ENCODE data around the gene EVPL. TPM values are rescaled to one million over a fixed set of nuclear protein-coding genes. Genes with fewer than 3 reads are reported as not detected.

EVPL gene
- total RNA-seq, 2 experiments from 2014 or later: not detected

- POLR2A ChIA-PET: interaction anchor here (0.6 kb wide), 1 partner anchor 88 kb away, joined by 3 read pairs; no protein-coding TSS in a partner anchor
- CTCF ChIA-PET: interaction anchor here (0.8 to 11.7 kb wide), 15 partner anchors 9 to 146 kb away, joined by 3 to 169 read pairs (median 4); partner anchors contain the start of genes MRPL38 and WBP2
- Mint-ChIP-seq H3K27me3 (no peaks in the 10 kb centered on the region), H3K4me3 (no peak within 1 kb of the TSS), H3K27ac (no peak within 1 kb of the TSS), H3K9me3 (no peaks in the 10 kb centered on the region), H3K4me1 (peaks cover 22% of the 10 kb centered on the region), H3K36me3 (ENCODE audit: low read depth) (no peaks in the 10 kb centered on the region)
- no peak for DNase-seq
These were observed 26.2 kb downstream of the EVPL start, which contains the start of gene CDK3 for GRCh38 chr17:76000755-76001521. Gene CDK3, plus strand, starts transcription at chr17:76000855. Its CDS starts 571 bp downstream, at chr17:76001426.

GRCh38 chr17:76000016-76000754, 26.9 kb downstream of the EVPL start:
- CTCF ChIA-PET: interaction anchor here (0.8 to 11.7 kb wide), 17 partner anchors 8 to 235 kb away, joined by 3 to 169 read pairs (median 4); partner anchors contain the start of genes GALK1, MRPL38 and WBP2
- H3K9me3 Mint-ChIP-seq: no peaks in the 10 kb centered on the region
- H3K4me1 Mint-ChIP-seq: peaks cover 17% of the 10 kb centered on the region
- POLR2A ChIA-PET: interaction anchor here (0.6 to 1.4 kb wide), 2 partner anchors 88 to 95 kb away, joined by 3 to 7 read pairs; partner anchors contain the start of gene MRPL38
- no peaks in the 10 kb centered on the region for H3K27me3 Mint-ChIP-seq
- no peak overlapping the region for H3K27ac Mint-ChIP-seq
- no peaks in the 10 kb centered on the region for H3K36me3 Mint-ChIP-seq (ENCODE audit: low read depth)
- no peak overlapping the region for H3K4me3 Mint-ChIP-seq
- DNase-seq: peak; percentile 72

GRCh38 chr17:75998327-75998795, 28.7 kb downstream of the EVPL start:
- Mint-ChIP-seq H3K4me3 (no peak overlapping the region), H3K27ac (no peak overlapping the region), H3K27me3 (no peaks in the 10 kb centered on the region), H3K4me1 (peaks cover 17% of the 10 kb centered on the region), H3K36me3 (ENCODE audit: low read depth) (peaks cover 4% of the 10 kb centered on the region), H3K9me3 (no peaks in the 10 kb centered on the region)
- ChIA-PET POLR2A (interaction anchor here (0.6 kb wide), 1 partner anchor 1477 kb away, joined by 3 read pairs; no protein-coding TSS in a partner anchor), CTCF (interaction anchor here (0.7 to 11.7 kb wide), 4 partner anchors 16 to 119 kb away, joined by 3 to 169 read pairs (median 4); no protein-coding TSS in a partner anchor)
- no peak for DNase-seq

- peak; percentile 36 for DNase-seq
- Mint-ChIP-seq H3K27ac (peak overlapping the region; percentile 73), H3K4me3 (peak overlapping the region; percentile 4), H3K4me1 (peaks cover 17% of the 10 kb centered on the region), H3K36me3 (ENCODE audit: low read depth) (peaks cover 9% of the 10 kb centered on the region), H3K27me3 (no peaks in the 10 kb centered on the region), H3K9me3 (no peaks in the 10 kb centered on the region)
- ChIA-PET POLR2A (interaction anchor here (0.8 to 1.6 kb wide), 3 partner anchors 13 to 107 kb away, joined by 3 to 4 read pairs (median 3); no protein-coding TSS in a partner anchor), CTCF (interaction anchor here (0.6 to 11.7 kb wide), 4 partner anchors 8 to 92 kb away, joined by 3 to 169 read pairs (median 8); no protein-coding TSS in a partner anchor)
These were observed 30.2 kb downstream of the EVPL start for GRCh38 chr17:75996665-75997590.

- H3K9me3 Mint-ChIP-seq: no peaks in the 10 kb centered on the region
- no peak overlapping the region for H3K27ac Mint-ChIP-seq
- peaks cover 9% of the 10 kb centered on the region for H3K36me3 Mint-ChIP-seq (ENCODE audit: low read depth)
- no peaks in the 10 kb centered on the region for H3K27me3 Mint-ChIP-seq
- peaks cover 17% of the 10 kb centered on the region for H3K4me1 Mint-ChIP-seq
- no peak for DNase-seq
- ChIA-PET POLR2A (interaction anchor here (1.6 kb wide), 1 partner anchor 11 kb away, joined by 4 read pairs; no protein-coding TSS in a partner anchor), CTCF (interaction anchor here (0.7 to 11.7 kb wide), 4 partner anchors 10 to 199 kb away, joined by 3 to 169 read pairs (median 8); partner anchors contain the start of gene MRPL38)
- no peak overlapping the region for H3K4me3 Mint-ChIP-seq
These were observed 31.7 kb downstream of the EVPL start for GRCh38 chr17:75995385-75995925.

GRCh38 chr17:75994802-75995370, 32.2 kb downstream of the EVPL start:
- DNase-seq: no peak
- H3K36me3 Mint-ChIP-seq (ENCODE audit: low read depth): peaks cover 9% of the 10 kb centered on the region
- POLR2A ChIA-PET: interaction anchor here (1.6 kb wide), 1 partner anchor 10 kb away, joined by 4 read pairs; no protein-coding TSS in a partner anchor
- CTCF ChIA-PET: interaction anchor here (0.7 to 11.7 kb wide), 3 partner anchors 19 to 199 kb away, joined by 3 to 169 read pairs (median 6); partner anchors contain the start of gene MRPL38
- no peaks in the 10 kb centered on the region for H3K9me3 Mint-ChIP-seq
- peaks cover 17% of the 10 kb centered on the region for H3K4me1 Mint-ChIP-seq
- H3K27ac Mint-ChIP-seq: no peak overlapping the region
- no peak overlapping the region for H3K4me3 Mint-ChIP-seq
- H3K27me3 Mint-ChIP-seq: no peaks in the 10 kb centered on the region

- Mint-ChIP-seq H3K9me3 (no peaks in the 10 kb centered on the region), H3K4me1 (peaks cover under 1% of the 10 kb centered on the region), H3K27ac (no peak overlapping the region), H3K4me3 (no peak overlapping the region), H3K36me3 (ENCODE audit: low read depth) (peaks cover 9% of the 10 kb centered on the region), H3K27me3 (no peaks in the 10 kb centered on the region)
- POLR2A ChIA-PET: no interaction called here
- DNase-seq: no peak
- CTCF ChIA-PET: interaction anchor here (0.7 to 1.8 kb wide), 3 partner anchors 9 to 432 kb away, joined by 3 to 5 read pairs (median 4); partner anchors contain the start of gene CDK3
These were observed 35.7 kb downstream of the EVPL start for GRCh38 chr17:75991396-75991795.

- Mint-ChIP-seq H3K27me3 (no peaks in the 10 kb centered on the region), H3K4me1 (no peaks in the 10 kb centered on the region), H3K4me3 (no peak overlapping the region), H3K36me3 (ENCODE audit: low read depth) (no peaks in the 10 kb centered on the region), H3K27ac (no peak overlapping the region), H3K9me3 (no peaks in the 10 kb centered on the region)
- no peak for DNase-seq
- ChIA-PET CTCF (interaction anchor here (0.7 kb wide), 2 partner anchors 76 to 991 kb away, joined by 5 to 7 read pairs; no protein-coding TSS in a partner anchor), POLR2A (no interaction called here)
These were observed 40.1 kb downstream of the EVPL start for GRCh38 chr17:75987041-75987440.

GRCh38 chr17:75985986-75986385, 41.1 kb downstream of the EVPL start:
- peaks cover 1% of the 10 kb centered on the region for H3K4me1 Mint-ChIP-seq
- no peak overlapping the region for H3K4me3 Mint-ChIP-seq
- ChIA-PET POLR2A (no interaction called here), CTCF (no interaction called here)
- H3K27me3 Mint-ChIP-seq: no peaks in the 10 kb centered on the region
- no peak overlapping the region for H3K27ac Mint-ChIP-seq
- DNase-seq: no peak
- no peaks in the 10 kb centered on the region for H3K36me3 Mint-ChIP-seq (ENCODE audit: low read depth)
- no peaks in the 10 kb centered on the region for H3K9me3 Mint-ChIP-seq

- ChIA-PET CTCF (interaction anchor here (1.1 to 1.2 kb wide), 2 partner anchors 14 to 21 kb away, joined by 3 to 4 read pairs; no protein-coding TSS in a partner anchor), POLR2A (interaction anchor here (1.2 kb wide), 1 partner anchor 12 kb away, joined by 4 read pairs; no protein-coding TSS in a partner anchor)
- H3K4me3 Mint-ChIP-seq: no peak overlapping the region
- H3K27ac Mint-ChIP-seq: no peak overlapping the region
- no peak for DNase-seq
- no peaks in the 10 kb centered on the region for H3K9me3 Mint-ChIP-seq
- peaks cover 4% of the 10 kb centered on the region for H3K36me3 Mint-ChIP-seq (ENCODE audit: low read depth)
- H3K27me3 Mint-ChIP-seq: no peaks in the 10 kb centered on the region
- H3K4me1 Mint-ChIP-seq: peaks cover 17% of the 10 kb centered on the region
These were observed 43.5 kb downstream of the EVPL start for GRCh38 chr17:75983501-75984181.

All from activated CD4-positive, alpha-beta memory T cell treated with anti-CD3 and anti-CD28 coated beads, Interleukin-2, amount 10 ng/mL, durations not matched to agents 7 days and 5 days (primary cell).